ENCODE results near the gene RBM20. TPM values are rescaled to one million over a fixed set of nuclear protein-coding genes. Genes with fewer than 3 reads are reported as not detected.

Gene RBM20
- total RNA-seq, 1 experiment from 2014 or later, result 0.17 TPM

- Histone ChIP-seq H3T11ph (ENCODE audit: low read length) (no peak overlapping the region), H2BK120ac (ENCODE audit: low read depth, low read length, poor library complexity, severe bottlenecking) (peak overlapping the region; percentile 87), H4K8ac (replicated peaks; ENCODE audit: insufficient read length, low read depth, low read length) (no peak overlapping the region), H3K4me1 (ENCODE audit: insufficient read depth, low read length) (no peaks in the 10 kb centered on the region; the same call in 1 of the 2 replicates), H3K9me3 (ENCODE audit: control insufficient read depth, low read depth, low read length) (no peaks in the 10 kb centered on the region), H3K4ac (ENCODE audit: low read depth, low read length) (no peak overlapping the region; the same call in 1 of the 2 replicates), H4K20me1 (ENCODE audit: control insufficient read depth, insufficient read depth, insufficient read length) (no peaks in the 10 kb centered on the region), H3K4me2 (ENCODE audit: insufficient read depth, insufficient read length, low read length) (peak overlapping the region; percentile 51), H3K79me2 (ENCODE audit: insufficient read depth, low read length) (no peaks in the 10 kb centered on the region), H3K9ac (ENCODE audit: extremely low read depth, insufficient read length, low read length) (no peak overlapping the region), H3K27ac (ENCODE audit: insufficient read length, low read depth, low read length) (no peak overlapping the region), H3K79me1 (ENCODE audit: insufficient read depth, low read depth, low read length, poor library complexity, severe bottlenecking) (no peaks in the 10 kb centered on the region), H2BK15ac (ENCODE audit: low read depth, low read length) (no peak overlapping the region), H3K18ac (ENCODE audit: insufficient read length, low read depth, low read length) (peak overlapping the region; percentile 88), H2AFZ (ENCODE audit: low read length) (no peak overlapping the region), H2BK12ac (ENCODE audit: insufficient read length, low read depth, low read length) (peak overlapping the region; percentile 0), H2BK20ac (ENCODE audit: low read depth, low read length, poor library complexity, severe bottlenecking) (no peak overlapping the region), H3K23ac (ENCODE audit: insufficient read length, low read depth, low read length) (no peak overlapping the region), H4K91ac (ENCODE audit: insufficient read length, low read depth, low read length) (no peak overlapping the region), H2BK5ac (ENCODE audit: insufficient read length, low read length) (no peak overlapping the region), H3K23me2 (ENCODE audit: insufficient read length, low read depth, low read length, poor library complexity, severe bottlenecking) (peaks cover 11% of the 10 kb centered on the region), H2AK5ac (ENCODE audit: insufficient read length, low read length) (no peak overlapping the region), H4K5ac (ENCODE audit: insufficient read length, low read depth, low read length) (peak overlapping the region; percentile 69), H3K14ac (ENCODE audit: insufficient read depth, low read length) (peak overlapping the region; percentile 72; the same call in 1 of the 2 replicates), H3K27me3 (ENCODE audit: insufficient read depth, low read length) (no peaks in the 10 kb centered on the region), H3K56ac (ENCODE audit: insufficient read length, low read depth, low read length) (no peak overlapping the region)
- no CpG with 5 or more reads among the region's 13 CpGs for WGBS (ENCODE audit: extremely low coverage, insufficient read length, low lambda C conversion rate)
- H3K4me1 Mint-ChIP-seq, result peaks cover 24 to 27% of the 10 kb centered on the region in 2 experiments
- H3K9me3 Mint-ChIP-seq, result no peaks in the 10 kb centered on the region; a peak in 1 of 5 replicates
- no peak for TF ChIP-seq CTCF (conservative IDR thresholded peaks at IDR 0.05)
- no peak for DNase-seq
- peak overlapping the region; percentile 78 to 85 for H3K4me3 Mint-ChIP-seq
- H3K36me3 Mint-ChIP-seq (ENCODE audit: insufficient read depth in 1 of 3, low read depth in 3 of 3), result peaks cover 0 to 4% (median 0%) of the 10 kb centered on the region in 3 experiments; a peak in 1 of 7 replicates
- peak overlapping the region; percentile 74 to 93 (median 91) for H3K27ac Mint-ChIP-seq
- H3K27me3 Mint-ChIP-seq (ENCODE audit: low read depth), result no peaks in the 10 kb centered on the region
Measured at GRCh38 chr10:110870823-110871297, 226.7 kb downstream of the RBM20 start.
